HPDE6-E6E7 (cell line): ENCODE data around the gene TRERF1.

ENCODE experiments used
- DNase-seq: peaks from one replicate; pipeline ENCODE4 v3.0.0; 2011; ENCODE audit warnings: missing footprints; ENCODE audit errors: extremely low spot score

Gene TRERF1

DNA sequence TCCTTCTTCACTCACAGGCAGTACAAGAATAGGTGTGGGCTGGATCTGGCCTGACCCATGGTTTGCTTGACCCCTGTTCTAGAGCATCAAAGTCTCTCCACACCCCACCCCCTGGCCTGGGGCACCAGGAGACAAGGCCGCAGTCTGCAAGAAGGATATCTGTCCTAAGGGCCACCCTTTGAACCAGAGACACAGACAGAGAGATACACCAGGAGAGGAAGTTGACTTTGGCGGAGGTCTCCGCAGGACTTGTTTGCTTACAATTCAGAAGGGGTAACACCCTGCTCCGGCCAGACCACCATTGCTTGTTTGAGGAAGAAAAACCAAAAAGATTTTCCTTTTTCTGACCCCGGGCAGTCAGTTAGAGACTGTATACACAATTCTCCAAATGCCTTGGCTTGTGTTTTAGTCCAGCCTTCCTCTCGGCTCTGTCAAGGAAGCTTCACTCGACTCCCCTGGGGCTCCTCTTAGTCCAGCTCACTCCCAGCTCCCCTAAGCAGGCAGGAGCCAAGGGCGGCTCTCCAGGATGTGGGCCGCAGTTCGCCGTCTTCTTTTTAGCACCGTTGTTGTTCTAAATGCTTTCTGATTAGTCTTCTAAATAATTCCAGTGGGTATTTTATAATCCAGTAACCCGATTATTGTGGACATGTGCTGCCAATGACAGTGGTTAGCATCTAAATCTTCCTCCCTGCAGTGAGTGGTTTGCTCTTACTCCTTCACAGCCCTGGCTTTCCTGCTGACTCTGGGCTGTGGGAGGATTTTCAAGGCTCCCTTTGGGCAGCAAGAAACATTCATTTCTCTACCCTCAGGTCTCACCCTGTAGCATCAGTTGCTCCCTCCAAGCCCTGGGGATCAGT is 175.5 kb downstream of the TRERF1 start:
- DNase-seq = no peak

DNA sequence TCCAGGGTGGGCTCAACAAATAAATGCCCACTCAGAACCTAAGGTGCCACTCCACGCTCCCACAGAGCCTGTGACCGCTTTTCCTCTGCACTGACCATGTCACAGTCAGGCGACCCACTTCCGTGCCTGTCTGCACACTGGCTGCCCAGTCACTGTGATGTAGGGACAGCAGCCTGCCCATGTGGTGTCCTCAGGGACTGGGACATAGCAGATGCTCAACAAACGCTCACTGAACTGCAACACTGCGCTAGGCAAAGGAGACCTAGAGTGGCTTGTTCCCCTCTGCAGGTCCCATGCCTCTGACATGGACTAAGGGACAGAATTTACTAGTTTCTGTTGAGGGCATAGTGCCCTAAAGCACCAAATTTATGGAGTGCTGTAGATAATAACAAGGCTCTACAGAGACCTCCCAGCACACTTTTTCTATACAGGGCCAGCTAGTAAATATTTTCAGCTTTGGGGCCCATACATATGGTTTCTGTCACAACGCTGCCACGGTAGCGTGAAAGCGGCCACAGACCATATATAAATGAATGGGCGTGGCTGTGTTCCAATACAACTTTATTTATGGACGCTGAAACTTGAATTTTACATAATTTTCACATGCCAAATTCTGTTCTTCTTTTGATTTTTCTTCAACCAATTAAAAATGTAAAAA is 176.2 kb downstream of the TRERF1 start:
- DNase-seq = no peak

DNA sequence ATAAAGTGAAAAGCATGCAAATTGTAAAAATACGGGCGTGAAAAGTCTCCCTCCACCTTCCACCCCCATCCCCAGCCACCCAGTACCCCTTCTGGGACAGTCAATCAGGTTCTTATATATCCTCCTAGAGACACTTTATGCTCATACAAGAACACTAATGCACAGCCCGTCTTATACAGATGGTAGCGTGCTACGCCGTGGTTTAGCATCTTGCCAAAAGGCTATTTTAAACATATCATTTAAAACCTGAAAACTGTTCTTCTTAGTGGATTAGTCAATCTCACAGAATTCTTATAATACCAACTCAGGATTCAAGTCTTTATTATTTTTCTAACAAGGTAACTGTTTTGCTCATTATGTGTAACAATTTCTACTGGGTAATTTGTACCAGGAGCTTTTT is 176.8 kb downstream of the TRERF1 start:
- DNase-seq = no peak

DNA sequence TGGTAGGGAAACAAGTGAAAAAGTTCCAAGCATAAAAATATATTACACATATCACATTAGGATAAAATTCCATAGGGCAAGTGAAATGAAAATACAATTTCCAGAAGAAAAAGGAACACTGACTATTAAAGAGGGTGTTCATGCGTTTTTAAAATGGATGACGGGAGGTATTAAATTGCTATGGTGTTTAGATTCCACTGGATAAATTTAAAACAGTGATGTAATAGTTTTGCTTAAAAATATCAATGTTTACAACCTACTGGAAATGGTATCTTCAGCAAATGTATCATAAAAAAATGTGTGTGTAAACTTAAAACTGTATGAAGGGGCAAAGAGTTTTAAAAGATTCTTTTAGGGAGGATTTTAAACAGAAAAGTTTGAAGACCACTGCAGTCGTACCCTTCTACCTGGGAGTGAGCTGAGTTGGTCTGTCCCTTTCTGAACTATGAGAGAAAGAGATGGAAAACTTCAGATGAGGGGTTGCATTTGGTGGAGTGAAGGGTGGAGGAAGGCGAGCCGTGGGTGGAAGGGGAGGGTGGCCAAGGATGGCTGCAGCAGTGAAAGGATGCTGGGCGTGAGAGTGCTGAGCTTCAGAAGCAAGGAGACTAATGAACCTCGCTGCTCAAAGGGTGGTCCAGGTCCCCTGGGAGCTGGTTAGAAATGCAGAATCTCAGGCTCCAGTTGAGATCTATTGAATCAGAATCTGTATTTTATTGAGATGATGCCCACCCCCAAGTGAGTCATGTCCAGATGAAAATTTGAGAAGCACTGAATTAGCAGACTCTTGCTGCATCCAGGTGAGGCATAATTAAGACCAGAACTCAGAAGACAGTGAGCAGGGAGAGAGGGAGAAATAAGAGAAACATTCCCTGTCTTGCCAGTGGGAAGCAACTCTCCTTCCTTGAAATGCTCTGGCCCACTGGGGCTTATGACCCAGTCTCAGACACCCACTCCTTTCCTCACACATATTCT is 179.6 kb downstream of the TRERF1 start:
- no peak for DNase-seq

DNA sequence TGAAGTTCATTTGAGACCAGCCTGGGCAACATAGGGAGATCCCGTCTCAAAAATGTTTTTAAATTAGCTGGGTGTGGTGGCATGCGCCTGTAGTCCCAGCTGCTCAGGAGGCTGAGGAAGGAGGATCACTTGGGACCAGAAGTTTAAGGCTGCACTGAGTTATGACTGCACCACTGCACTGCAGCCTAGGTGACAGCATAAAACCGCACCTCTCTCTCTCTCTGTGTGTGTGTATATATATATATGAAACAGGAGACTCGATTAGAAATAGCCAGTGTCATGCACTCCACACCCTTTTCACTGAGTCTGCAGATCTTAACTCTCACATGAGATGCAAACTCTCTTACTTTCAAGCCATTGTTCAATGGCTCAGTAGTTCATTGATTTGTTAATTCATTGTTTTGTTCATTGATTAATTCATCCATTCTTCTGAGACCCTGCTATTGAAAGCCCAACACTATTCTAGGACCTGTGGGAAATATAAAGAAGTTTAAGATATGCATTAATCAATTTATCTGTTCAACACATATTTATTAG is 181.7 kb downstream of the TRERF1 start:
- DNase-seq = no peak

- no peak for DNase-seq
Observed at GRCh38 chr6:42269553-42269952, 182.2 kb downstream of the TRERF1 start.

DNA sequence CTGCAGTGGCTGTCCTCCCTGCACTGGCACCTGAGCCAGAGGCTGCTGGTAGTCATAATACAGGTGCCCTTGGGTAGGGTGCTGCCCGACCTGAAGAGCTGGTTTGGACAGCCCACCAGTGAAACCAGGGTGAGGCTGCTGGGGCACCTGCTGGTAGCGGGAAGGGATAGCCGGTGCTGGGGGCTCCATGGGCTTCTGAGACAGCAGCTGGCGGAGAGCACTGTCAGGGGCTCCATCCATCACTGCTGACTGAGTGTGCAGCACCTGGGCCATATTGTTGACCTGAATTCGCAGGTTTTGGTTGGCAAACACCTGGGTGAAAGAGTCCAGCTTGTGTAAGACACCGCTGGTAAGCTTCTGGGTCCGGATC is 182.9 kb downstream of the TRERF1 start:
- DNase-seq = no peak

- no peak for DNase-seq
Observed at GRCh38 chr6:42268016-42268834, 183.5 kb downstream of the TRERF1 start.

GRCh38 chr6:42266538-42266937 is 185.2 kb downstream of the TRERF1 start:
- DNase-seq = no peak

DNA sequence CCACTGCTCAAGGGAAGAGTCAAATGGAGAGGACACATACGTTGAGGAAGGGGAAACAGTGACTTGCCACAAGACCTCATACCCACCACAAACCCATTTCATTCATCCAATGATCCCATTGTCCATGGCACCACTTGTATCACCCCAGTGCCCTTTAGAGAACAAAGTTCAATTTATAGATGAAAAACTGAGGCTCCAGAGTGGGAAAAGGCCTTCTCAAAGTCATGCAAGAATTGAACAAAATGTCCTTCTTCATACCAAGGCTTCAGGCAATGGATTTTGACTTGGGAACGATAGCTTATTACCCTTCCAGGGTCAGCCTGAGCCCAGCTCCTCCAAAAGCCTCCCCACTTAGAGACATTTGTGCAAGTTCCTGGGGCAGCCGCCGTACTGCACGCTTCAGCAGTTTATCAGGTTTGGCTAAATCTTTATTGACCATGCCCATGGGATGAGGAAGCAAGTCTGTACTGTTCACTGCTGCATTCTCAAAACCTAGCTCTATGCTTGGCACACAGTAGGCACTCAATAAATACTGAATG is 186.8 kb downstream of the TRERF1 start:
- no peak for DNase-seq

DNA sequence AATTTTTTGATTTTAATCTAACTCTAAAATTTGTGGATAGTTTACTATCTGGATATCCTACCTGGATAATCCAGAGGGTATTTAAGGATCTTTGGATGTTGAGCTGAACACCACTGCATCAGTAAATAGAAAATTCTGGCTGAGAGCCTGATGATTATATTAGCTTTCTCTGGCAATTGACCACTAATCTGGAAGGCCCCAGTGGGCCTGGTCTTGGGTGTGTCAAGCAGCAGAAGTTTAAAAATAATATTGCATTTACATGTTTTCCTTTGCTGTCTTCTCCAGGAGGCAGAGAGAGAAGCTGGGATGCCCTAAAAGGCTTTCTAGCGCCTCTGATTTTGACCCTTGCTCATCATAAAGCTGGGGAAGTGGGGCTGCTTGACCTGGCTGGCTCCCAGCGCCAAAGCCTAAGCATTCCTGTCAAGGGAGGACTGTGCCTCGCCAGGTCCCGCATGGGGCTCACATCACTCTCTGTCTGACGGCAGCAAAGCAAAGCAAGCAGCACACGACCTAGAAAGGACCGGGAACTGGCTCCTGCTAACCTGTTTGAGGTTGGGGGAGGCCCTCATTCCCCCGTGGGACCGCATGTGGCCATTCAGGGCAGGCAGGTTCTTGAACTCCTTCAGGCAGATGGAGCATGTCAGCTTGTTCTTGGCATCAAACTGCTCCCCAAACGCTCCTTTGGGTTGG is 187.4 kb downstream of the TRERF1 start:
- DNase-seq = no peak

DNA sequence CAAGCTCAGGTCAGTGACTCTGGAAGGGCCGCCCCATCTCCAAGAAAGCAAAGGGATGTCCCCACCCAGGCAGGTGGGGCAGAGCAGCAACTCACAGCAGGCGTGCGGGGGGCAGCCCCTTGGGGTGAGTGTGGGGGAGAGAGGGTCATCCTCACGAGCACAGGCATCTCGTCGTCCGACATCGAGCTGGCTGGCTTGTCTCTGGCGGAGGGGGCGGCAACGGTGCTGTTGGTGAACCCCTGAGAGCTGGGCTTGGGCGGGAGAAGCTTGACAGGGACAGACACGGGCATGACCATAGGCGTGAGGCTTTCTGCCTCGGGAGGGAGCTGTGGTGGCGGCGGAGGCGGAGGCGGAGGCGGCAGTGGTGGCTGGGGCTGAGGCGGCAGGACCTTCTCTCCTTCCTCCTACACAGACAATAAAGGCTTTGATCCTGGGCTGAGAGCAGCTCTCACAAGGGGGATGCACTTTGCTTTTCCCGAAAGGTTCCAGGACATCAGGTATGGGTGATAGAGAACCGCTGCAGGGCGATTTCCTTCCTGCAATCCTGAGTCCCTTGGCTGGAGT is 188.5 kb downstream of the TRERF1 start:
- DNase-seq = no peak

- no peak for DNase-seq
Observed at GRCh38 chr6:42260972-42261371, 190.8 kb downstream of the TRERF1 start.

DNA sequence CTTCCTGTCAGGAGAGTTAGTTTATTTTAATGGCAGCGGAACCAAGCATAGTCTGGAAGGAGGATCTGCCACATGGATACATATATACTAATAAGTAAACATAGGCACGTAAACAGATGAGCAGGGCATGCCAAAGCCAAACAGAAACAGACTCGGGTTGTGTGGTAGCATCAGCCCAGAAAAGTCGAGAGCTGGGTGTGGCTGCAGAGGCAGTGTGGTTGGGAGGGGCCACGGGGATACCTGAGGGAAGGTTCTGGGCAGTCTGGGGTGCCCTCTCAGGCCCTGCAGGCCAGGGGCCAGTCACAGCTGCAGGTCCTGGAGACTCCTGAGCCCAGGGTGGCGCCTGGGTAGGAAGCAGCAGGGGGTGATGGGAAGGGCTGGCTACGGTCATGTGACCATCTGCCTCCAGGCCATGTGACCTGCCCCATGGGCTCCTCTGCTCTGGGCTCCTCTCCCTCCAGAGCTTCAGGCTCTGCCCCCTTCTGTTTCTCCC is 191.3 kb downstream of the TRERF1 start:
- no peak for DNase-seq

- no peak for DNase-seq
Observed at GRCh38 chr6:42259841-42260395, 191.8 kb downstream of the TRERF1 start.

DNA sequence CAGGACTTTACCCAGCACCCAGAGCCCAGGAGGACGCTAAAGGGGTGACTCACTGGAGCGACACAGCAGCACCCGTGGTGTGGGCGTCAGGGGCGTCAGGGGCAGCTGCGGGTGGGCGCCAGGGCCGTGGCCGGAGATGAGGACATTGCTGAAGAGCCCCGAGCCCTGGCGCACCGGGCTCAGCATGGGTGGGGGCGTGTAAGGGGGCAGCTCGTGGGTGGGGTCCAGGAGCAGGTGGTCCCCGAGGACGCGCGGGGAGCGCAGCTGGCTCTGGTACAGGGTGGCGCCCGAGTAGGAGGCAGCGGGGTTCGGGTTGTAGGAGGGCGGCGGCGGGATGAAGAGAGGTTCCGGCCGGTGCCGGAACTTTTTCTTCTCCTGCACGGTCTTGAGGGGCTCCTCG is 192.4 kb downstream of the TRERF1 start:
- DNase-seq = no peak

DNA sequence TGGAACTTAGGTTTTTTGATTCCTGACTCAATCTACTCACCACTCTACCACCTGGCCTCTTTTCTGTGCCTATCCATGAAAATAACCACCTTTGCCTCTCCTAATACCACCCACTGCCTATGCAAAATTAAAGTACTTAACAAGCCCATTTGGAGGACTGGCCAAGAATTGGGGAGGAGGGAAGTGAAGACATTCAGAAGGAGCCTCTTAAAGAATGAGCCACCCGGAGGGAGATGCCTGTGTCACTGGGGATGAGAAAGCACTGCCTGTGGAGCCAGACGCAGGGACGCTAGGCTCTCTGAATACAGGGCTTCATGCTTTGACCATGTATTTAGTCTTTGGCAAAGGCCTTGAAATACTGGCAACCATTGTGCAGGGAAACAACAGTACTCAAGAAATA is 194.1 kb downstream of the TRERF1 start:
- DNase-seq = no peak

GRCh38 chr6:42257063-42257462 is 194.7 kb downstream of the TRERF1 start:
- no peak for DNase-seq

GRCh38 chr6:42255050-42255449 is 196.7 kb downstream of the TRERF1 start:
- no peak for DNase-seq
